ENCODE measurements around the gene DOK3.

GRCh38 chr5:177530638-177531037 is 21.0 kb upstream of the DOK3 start:
- TF ChIP-seq CTCF (conservative IDR thresholded peaks at IDR 0.05) (no peak), ZFX (IDR thresholded peaks at IDR 0.05) (no peak)
